ENCODE data around the gene ESR1. TPM values are rescaled to one million over a fixed set of nuclear protein-coding genes. Genes with fewer than 3 reads are reported as not detected.
A peak's percentile ranks its signal among the peaks of the same experiment; 100 is the strongest.

Gene ESR1
- total and polyA plus RNA-seq, 12 donors: 0.28 to 9.4 (median 3.8) TPM

DNA sequence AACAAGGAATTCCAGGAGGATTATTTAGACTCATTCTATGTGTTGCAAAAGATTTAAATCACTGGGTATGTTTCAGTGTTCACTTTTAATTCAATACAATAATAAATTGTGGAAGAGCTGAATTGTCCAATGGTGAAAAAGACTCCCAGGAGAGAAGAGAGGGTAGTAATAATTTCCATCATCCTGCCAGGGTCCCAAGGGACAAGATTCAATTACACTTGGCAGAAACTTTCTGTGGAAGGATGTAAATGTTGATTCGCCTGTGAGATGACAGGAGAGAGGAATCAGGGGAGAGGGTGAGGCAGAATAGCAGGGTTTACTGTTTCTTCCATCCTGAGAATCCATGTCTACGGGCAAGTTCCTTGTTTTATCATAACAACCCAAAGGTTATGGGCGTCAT is 342.7 kb downstream of the ESR1 start:
- Histone ChIP-seq H3K4me1 (replicated peaks in 1 of 2) (peaks cover 0 to 8% of the 10 kb centered on the region in 2 donors), H3K27ac (no peak overlapping the region), H3K27me3 (no peaks in the 10 kb centered on the region), H3K36me3 (replicated peaks in 1 of 2) (peaks cover 0 to 70% of the 10 kb centered on the region in 2 donors), H3K9me3 (replicated peaks in 1 of 3) (no peaks in the 10 kb centered on the region), H3K4me3 (no peak overlapping the region)
- intact Hi-C loops (cut with DNase I): no loop called here
- no peak for TF ChIP-seq CTCF (IDR thresholded peaks at IDR 0.05)
- TF ChIP-seq POLR2A (IDR thresholded peaks at IDR 0.05): no peak
- 73 to 89% (median 85%) methylated on average over 3 of the region's 3 CpGs for WGBS, 4 donors
- DNase-seq: no peak

- Histone ChIP-seq H3K4me3 (no peak overlapping the region), H3K4me1 (replicated peaks in 1 of 2) (peaks cover 0 to 8% of the 10 kb centered on the region in 2 donors), H3K36me3 (replicated peaks in 1 of 2) (peaks cover 0 to 62% of the 10 kb centered on the region in 2 donors), H3K27me3 (no peaks in the 10 kb centered on the region), H3K27ac (no peak overlapping the region), H3K9me3 (replicated peaks in 1 of 3) (no peaks in the 10 kb centered on the region)
- intact Hi-C loops (cut with DNase I): no loop called here
- peak in 1 of 7 donors; percentile 81 for DNase-seq
- 78 to 94% (median 80%) methylated on average over 12 to 13 of the region's 13 CpGs for WGBS, 4 donors
- no peak for TF ChIP-seq POLR2A (IDR thresholded peaks at IDR 0.05)
- no peak for TF ChIP-seq CTCF (IDR thresholded peaks at IDR 0.05)
Observed at GRCh38 chr6:152151920-152152319, 344.4 kb downstream of the ESR1 start.

- TF ChIP-seq CTCF (IDR thresholded peaks at IDR 0.05) (no peak), POLR2A (IDR thresholded peaks at IDR 0.05) (no peak)
- Histone ChIP-seq H3K4me1 (replicated peaks in 1 of 2) (peaks cover 0 to 8% of the 10 kb centered on the region in 2 donors), H3K27me3 (no peaks in the 10 kb centered on the region), H3K4me3 (no peak overlapping the region), H3K9me3 (replicated peaks in 1 of 3) (no peaks in the 10 kb centered on the region), H3K27ac (no peak overlapping the region), H3K36me3 (replicated peaks in 1 of 2) (peaks cover 0 to 35% of the 10 kb centered on the region in 2 donors)
- WGBS, 4 donors: 95 to 97% (median 96%) methylated on average over 17 of the region's 17 CpGs
- intact Hi-C loops (cut with DNase I): no loop called here
- no peak for DNase-seq
Observed at GRCh38 chr6:152154559-152155356, 347.3 kb downstream of the ESR1 start.

DNA sequence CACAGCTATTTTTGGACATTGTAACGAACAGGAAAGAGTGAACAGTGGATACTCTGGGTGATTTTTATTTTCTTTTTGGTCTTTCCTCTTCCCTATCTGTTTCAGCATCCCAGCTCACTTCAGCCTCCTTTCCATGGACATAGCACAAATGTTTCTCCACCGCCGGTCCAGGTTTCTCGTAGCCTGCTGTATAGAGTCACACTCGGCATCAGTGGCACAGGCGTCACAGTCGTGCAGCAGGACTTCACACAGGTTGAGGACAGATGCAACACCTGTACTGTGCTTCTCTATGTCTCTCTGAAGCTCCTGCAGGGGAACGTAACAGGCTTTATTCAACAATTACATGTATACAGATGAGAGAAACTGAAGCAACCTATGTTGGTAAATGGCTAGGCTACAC is 348.3 kb downstream of the ESR1 start:
- H3K36me3 ChIP-seq (replicated peaks in 1 of 2): peaks cover 0 to 25% of the 10 kb centered on the region in 2 donors
- intact Hi-C loops (cut with DNase I): no loop called here
- peaks cover 0 to 8% of the 10 kb centered on the region in 2 donors for H3K4me1 ChIP-seq (replicated peaks in 1 of 2)
- no peaks in the 10 kb centered on the region for H3K9me3 ChIP-seq (replicated peaks in 1 of 3)
- 85 to 97% (median 93%) methylated on average over 8 of the region's 8 CpGs for WGBS, 4 donors
- TF ChIP-seq POLR2A (IDR thresholded peaks at IDR 0.05) (no peak), CTCF (IDR thresholded peaks at IDR 0.05) (no peak)
- no peak overlapping the region for H3K27ac ChIP-seq
- no peak overlapping the region for H3K4me3 ChIP-seq
- H3K27me3 ChIP-seq: no peaks in the 10 kb centered on the region
- no peak for DNase-seq
